HG02870 (cell line): Measurements from ENCODE around the gene DISP3.

Source experiments
- ATAC-seq: cut with Tn5 transposase; IDR thresholded peaks from one replicate; pipeline ENCODE4 v1.9.1; 2021; ENCODE audit warnings: mild to moderate bottlenecking, moderate library complexity; ENCODE audit not compliant: unreplicated experiment

Gene DISP3

DNA sequence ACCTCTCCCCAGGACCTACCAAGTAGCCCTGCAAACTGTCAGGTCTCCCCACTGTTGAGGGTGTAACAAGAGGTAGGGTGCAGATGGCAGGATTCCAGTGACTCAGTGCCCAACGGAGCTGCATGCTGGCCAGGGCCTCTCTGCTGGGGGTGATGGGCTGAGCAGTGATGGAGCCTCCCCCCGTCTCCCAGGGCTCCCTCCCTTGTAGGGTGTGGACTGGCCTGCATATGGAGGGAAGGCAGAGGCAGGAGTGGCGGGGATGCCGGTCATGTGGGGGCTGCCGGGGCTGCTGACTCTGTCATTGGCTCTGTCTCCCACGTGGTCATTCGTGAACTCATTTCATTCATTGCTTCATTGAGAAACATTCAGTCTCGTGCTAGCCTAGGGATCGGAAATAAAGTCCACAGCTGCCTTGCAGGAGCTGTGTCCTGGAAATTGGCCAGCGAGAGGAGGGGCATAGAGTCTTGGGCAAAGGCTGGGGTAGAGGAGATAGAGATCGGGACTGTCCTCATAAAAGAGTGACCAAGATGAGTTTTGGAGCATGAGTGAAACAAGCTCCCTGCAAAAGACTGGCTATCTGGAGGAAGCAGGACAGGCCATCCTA is 22.9 kb upstream of the DISP3 start:
- ATAC-seq: no peak

DNA sequence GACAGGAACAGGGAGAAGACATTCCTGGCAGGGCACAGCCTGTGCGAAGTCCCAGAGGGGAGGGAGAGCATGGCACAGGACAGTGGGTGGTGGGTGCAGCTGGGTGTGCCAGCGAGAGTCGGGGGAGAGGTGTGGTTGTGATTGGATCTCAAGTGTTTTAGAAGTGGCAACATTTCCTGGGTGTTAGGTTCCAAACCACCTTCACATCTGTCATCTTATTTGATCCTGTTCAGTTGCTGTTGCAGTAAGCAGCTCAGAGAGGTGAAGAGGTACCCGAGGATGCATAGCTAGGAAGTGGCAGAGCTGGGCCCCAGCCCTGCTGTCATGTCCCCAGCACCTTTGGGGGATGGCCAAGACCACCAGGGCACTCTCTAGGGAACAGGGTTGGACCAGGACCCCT is 22.0 kb upstream of the DISP3 start:
- no peak for ATAC-seq

DNA sequence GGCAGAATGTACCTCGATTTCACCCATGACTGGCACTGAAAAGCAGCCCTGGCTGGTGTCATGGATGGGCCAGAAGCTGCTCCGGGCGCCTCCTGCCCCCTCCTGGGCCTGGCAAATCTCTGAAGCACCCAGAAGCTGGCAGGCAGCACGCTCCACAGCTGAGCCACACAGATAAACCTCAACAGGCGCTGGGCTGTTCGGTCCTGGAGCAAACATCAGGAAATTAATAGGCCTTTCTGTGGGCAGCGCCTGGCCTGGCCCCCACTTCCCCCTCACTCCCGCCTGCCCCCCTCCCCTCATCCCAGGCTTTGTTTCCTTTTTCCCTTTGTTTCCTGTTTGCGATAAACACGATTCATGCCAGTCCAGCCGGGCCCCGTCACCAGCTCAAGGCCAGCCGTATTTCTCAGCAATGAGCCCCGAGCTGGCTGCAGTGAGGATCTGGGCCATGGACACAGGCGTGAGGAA is 20.1 kb upstream of the DISP3 start:
- ATAC-seq: no peak

DNA sequence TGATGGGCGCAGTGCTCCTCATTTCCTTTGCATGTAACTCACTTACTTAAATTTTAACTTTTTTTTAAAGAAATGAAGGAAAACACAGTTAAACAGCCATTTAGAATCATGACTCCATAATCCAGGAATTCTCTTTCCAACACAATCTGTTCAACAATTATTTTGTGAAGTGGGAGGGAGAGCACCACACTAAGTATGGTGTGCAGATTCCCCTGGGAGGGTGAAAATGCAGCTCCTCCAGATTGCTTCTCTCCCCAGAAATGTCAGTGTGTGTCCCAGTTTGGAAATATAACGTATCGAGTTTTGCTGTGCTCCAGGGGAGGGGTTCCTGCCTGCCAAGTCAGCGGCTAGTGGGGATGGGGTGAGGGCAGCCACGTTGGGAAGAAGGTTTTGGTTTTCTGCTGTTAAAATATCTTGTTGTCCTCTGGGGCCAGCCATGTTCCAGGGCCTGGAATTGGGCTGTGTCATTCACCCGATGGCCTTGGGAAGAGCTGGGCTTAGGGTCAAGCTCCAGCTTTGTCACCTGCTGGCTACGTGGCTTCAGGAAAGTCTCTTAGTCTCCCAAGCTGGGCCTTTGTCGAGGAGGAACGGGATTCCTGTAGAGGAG is 17.3 kb upstream of the DISP3 start:
- no peak for ATAC-seq

DNA sequence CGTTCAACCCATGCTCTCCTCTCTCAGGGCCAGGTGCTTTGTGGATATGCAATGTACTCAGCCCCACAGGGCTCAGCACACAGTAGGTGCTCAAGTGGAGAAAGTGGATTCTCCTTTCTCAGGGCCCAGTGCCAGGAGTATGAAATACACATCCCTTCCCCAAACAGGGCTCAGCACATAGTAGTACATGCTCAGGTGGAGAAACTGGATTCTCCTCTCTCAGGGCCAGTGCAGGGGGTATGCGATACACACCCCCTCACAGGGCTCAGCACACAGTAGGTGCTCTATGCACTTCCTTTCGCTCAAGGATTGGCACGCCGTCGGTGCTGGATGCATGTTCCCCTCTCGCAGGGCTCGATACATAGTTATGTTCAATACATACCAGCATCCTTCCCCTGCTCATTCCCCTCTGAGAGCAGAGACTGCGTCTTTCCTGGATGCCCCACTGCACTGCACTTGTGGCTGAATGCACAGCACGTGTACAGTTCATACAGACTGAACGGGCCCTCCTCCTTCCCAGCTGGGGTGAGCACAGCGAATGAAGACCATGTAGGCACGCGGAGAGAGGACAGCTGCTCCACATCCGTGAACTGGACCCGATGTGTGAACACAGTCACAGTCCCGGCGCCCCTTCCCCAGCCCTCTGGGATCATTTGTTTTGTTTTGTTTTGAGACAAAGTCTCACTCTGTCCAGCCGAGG is 16.6 kb upstream of the DISP3 start:
- no peak for ATAC-seq

DNA sequence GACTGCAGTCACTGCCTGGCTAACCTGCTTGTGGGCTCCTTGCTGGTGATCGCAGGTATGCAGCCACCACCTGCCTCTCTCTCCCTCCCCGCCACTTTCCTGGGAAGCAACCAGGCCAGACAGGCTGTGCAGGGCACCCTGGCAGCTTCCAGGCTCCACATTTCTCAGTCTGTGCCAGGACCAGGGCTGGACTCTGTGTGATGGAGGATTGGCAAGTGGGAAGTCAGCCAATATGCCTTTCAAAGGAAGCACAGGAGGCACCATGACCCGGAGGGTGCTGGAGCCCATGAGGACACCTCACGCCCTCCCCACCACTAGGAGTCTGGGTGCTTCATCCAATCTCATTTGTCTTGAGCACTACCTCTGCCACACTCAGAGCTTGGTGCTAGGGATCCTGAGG is 15.8 kb upstream of the DISP3 start:
- no peak for ATAC-seq

DNA sequence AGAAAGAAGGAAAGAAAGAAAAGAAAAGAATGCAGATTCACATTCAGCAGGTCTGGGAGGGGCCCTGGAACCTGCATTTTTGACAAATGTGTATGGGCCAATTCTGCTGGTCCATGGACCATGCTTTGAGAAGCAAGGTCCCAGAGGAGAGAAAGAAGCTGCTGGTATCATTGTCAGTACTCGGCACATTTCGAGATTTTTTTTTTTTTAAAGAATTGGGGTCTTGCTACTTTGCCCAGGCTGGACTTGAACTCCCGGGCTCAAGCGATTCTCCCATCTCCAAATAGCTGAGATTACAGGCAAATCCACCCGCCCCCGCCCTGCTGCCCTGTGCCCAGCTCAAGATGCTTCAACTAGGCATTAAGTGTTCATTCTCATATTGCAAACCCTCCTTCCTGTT is 13.6 kb upstream of the DISP3 start:
- ATAC-seq: no peak

DNA sequence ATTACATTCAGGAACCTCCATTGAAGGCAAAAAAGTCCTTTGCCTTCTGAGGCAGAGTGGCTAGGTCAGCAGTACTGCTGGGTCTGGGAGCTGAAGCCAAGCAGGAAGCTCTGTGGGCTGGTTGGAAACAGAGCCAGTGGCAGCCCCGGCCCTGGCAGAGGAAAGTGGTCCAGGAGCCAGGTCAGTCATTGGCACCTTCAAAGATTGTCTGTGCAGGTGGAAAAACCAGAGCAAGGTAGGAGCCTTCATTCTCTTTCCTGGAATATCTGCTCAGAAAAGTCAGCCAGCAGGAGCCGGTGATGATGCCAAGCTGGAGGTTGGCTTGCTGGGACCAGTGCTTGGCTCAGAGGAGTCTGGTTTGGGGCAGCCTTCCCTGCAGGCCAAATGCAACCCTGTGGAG is 12.5 kb upstream of the DISP3 start:
- no peak for ATAC-seq

DNA sequence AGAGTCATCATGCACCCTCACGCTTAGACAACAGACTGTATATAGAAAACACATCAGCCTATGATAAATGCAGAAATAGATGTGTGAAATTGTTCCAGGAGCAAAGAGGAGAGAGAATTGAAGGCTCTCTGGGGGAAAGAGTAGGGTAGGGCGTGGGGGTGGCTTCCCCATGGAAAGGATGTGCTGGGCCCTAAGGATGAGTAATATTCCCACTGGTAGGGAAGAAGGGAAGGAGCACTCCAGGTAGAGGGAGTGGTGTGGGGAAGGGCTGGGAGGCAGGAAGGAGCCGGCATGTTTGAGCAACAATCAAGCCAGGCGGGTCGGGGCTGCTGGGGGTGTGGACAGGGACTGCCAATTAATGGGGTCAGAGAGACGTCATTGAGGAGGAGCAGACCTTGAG is 10.1 kb upstream of the DISP3 start:
- no peak for ATAC-seq

DNA sequence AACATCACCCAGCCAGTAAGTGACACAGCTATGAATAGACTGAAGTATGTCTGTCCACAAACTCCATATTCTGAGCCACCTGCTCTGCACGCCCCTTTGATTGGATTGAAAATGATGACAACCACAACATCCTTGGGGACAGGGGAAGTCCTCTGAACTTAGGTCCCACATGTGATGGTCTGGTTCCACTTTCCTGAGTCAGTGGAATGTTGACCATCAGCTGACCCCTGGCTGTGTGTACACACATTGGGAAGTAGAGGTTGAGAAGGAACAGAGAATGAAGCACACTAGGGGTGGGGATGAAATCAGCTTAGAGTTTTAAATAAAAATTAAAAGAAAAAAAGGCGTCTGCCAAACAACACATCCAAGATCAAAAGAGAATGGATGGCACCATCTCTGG is 8.0 kb upstream of the DISP3 start:
- no peak for ATAC-seq

DNA sequence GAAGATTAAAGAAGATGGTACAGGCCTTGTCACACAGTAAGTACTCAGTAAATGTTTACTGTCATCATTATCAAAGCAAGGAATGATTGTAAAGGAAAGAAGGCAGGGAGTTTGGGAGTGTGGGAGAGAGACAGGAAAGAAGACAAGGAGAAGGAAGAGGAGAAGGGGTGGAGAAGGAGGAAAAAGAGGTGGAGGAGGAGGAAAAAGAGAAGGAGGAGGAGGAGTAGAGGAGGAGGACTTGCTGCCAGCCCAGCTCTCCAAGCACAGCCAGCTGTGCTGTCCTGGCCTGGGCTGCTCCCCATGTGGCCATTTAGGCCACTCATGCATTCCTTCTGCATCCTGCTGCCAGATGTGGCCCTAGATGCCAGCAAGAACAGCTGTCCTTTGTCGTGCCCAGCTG is 7.5 kb upstream of the DISP3 start:
- no peak for ATAC-seq

DNA sequence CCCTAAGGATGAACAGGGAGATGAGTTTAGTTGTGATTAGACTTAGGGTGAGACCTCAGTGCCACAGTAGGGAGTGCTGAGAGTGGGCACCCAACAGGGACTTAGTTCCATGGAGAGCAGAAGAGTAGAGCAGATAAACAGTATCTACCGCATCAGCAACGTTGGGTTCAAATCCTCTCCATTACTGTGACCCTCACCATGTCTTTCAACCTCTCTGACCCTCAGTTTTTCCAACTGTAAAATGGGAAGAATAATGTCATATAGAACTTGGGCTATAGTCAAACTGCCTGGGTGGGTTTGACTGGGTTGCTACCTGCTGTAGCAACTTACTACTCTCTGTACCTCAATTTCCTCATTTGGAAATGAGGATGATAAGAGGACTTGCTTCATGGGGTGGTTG is 6.7 kb upstream of the DISP3 start:
- ATAC-seq: no peak

DNA sequence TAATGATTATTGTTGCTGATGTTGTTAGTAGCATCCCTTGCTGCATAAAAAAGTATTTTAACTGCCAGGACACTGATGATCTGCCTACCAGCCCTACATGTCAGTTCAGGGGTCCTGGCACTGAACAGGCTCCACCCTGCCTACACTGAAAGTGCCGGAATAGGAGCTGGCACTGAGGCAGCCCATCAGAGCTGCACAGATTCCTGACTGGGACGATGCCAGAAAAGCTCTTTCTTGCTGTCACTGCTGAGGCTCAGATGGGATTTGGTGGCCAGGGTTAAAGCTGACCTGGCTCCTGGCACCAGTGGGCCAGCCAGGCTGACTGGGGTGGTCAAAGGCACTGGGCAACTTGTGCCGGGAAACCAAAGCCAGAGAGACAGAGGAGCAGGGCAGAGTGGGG is 6.2 kb upstream of the DISP3 start:
- ATAC-seq: no peak

DNA sequence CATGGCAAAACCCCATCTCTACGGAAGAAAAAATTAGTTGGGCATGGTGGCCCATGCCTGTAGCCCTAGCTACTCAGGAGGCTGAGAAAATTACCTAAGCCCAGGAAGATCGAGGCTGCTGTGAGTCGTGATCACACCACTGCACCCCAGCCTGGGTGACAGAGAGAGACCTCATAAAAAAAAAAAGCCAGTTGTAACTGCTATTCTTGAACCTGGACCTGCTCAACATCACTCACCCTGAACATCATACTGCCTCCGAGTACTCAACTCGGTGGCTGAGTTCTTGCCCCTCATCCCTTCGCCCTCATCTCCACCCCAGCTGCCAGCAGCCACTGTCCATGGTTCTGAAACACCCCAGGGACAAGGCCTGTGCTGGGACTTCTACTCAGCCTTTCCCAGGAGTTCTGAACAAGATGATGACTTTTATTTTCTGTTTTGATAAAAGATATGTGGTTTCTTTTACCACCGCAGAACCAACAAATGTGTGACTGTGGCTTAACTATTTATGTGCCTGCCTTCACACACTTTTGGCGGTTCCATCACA is 5.4 kb upstream of the DISP3 start:
- ATAC-seq: no peak

DNA sequence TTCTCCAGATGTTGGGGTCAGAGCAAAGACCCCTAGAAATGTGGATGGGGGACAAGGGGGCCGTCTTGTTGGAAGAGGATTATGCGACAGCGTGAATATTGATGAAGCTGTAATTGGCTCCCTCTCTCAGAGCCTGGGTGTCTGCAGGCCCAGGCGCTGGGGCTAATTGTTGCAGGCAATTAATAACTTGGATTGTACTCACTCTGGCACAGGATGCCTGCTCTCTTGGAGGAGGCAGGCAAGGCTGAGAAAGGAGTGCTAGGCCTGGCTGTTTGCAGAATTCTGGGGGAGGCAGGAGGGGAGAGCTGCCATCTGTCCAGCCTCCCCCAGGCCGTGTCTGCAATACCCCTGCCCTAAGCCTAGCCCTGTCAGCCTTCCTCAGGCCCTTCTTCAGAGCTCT is 4.1 kb upstream of the DISP3 start:
- ATAC-seq: no peak

DNA sequence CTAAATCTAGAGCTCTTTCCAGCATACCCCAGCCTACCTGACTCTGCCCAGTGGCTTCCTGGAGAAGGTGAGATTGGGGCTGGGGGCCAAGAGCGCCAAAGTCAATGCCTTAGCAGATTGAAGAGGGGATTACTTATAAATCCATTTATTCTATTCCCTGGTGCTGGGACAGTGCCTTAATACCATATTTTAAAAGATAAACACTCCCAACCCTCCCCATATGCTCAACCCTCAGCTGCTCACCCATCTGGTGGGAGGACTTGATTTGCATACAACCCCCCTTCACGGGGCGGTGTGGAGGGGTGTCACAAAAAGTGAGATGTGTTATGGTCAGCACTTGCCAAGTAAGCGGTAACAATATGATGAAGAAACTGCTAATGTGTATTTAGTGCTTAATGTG is 3.2 kb upstream of the DISP3 start:
- no peak for ATAC-seq

DNA sequence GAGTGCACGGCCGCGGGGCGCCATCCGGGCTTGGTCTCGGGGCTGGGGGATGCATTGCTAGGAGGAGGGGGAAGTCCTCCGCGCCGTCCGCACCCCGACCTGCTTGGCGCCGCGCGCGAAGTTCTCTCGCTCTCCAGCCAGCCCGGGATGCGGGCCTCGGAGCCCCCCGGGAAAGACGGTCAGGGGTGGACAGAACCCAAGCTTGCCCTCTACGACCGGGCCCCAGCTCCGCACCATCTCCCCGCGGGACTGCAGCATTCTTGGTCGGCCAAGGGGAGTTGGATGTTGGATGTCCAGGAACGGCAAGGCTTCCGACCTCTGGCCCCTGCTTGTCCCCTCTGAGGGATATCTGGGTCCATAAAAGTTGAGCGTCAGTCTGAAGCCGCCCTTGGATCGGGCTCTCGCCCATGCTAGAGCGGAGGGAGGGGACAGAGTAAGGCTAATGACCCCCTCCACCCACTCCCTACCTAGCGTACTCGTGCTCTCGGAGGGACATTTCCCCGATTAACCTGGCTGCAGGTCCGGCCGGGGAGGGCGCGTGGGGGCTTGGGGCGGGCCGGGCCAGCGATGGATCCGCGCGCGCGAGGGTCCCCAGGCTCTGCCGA is 522 bp downstream of the DISP3 start:
- no peak for ATAC-seq

DNA sequence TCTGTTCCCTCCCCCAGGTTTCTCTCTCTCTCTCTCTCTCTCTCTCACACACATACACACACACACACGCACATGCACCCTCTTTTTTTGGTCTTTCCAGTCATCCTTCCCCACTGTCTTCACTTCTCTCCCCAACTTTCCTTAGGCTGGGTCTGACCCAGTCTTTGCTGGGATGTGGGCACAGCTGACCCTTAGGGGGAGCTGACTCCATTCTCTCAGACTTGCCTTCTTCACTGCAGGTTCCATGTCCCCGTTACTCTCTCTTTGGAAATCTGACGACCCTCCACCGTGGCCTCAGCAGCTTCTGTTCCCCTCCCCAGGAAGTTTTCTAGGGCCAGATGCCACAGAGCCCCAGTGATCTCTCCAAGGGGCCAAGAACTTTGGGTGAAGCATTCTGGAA is 2.1 kb downstream of the DISP3 start:
- ATAC-seq: no peak

DNA sequence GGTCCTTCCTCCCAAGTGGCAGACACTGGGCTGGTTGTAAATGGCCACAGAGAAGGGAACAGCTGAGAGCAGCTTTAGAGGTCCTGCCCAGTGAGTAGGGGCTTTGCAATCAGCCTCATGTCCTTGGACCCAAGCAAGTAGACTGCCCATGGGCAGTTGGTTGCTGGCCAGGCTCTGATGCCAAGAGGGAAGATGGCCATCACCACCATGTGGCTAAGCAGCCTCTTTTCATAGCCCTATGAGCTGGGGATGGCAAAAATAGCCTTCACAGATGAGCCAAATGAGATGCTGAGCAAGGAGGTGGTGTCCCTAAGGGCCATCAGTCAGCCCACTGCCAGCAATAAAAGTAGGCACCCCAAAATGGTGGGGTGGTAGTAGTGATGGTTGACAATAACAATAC is 3.2 kb downstream of the DISP3 start:
- ATAC-seq: no peak

DNA sequence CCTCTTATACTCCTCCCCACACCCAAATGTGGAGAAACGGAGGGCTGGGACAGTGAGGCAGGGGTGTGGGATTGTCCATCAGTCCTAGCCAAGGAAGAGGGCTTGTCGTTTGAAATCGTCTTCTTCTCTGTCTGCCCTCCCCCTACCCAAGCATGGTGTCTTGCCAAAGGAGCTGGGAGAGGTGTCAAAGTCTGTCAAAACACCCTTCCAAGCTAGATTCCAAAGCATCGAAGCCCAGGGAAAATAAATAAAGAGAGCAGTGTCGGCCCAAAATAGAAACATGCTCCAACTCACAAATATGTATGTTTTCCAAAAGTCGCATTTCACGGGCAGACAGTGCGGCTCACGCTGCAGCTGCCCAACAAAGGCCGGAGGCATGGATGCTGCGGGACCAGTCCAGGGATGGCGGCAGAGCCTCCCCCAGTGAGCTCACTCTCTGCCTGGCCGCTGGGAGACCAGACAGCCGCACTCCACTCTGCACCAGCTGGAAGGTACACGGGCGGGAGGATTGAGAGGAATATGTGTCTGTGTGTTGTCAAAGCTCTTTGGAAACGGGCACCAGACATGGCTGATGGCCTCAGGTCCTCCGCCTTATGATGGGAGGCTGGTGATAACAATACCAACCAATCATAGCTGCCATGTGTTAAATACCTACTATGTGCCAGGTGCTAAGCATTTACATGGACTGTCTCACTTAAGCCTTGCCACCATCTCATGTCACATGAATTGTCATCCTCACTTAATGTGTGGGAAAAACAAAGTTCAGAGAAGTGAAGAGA is 3.9 kb downstream of the DISP3 start:
- no peak for ATAC-seq
